ENCODE results near the gene TCTN2.

Gene TCTN2

DNA sequence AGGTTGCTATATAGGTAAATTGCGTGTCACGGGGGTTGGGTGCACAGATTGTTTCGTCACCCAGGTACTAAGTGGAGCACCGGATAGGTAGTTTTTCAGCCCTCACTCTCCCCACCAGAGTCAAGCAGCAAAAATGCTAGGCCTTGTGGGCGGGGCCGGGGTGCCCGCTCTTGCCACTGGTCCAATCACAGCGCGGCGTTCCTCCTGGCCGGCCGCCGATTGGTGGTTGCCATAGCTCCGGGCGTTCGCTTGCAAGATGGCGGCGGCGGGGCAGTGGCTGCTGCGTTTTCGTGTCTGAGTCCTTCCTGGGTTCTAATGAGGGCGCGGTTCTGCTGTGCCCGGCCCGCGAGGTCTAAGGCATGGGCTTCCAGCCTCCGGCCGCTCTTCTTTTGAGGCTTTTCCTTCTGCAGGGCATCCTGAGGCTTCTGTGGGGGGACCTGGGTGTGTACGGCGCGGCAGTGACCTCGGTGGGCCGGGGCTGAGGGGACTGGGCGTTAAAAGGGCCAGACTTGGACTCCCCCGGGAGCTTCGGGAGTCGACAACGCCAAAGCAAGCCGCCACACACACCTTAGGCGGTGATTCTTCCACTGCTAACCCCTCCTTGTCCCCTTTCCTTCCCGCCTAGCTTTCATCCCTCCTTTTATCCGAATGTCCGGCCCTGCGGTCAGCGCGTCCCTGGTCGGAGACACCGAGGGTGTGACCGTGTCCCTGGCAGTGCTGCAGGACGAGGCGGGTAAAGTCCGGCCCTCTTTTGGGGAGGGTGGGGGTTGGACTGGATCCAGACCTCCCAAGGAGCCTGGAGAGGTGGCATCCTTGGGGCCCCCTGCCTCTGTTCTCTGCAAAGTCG, at the start of gene TCTN2:
Gene TCTN2 (plus strand): TSS at position 232 of the 847 bp plus-strand sequence. CDS start 128 bp downstream, at position 360.
- DNase-seq, result peak; percentile 80 to 90 (median 86)

DNA sequence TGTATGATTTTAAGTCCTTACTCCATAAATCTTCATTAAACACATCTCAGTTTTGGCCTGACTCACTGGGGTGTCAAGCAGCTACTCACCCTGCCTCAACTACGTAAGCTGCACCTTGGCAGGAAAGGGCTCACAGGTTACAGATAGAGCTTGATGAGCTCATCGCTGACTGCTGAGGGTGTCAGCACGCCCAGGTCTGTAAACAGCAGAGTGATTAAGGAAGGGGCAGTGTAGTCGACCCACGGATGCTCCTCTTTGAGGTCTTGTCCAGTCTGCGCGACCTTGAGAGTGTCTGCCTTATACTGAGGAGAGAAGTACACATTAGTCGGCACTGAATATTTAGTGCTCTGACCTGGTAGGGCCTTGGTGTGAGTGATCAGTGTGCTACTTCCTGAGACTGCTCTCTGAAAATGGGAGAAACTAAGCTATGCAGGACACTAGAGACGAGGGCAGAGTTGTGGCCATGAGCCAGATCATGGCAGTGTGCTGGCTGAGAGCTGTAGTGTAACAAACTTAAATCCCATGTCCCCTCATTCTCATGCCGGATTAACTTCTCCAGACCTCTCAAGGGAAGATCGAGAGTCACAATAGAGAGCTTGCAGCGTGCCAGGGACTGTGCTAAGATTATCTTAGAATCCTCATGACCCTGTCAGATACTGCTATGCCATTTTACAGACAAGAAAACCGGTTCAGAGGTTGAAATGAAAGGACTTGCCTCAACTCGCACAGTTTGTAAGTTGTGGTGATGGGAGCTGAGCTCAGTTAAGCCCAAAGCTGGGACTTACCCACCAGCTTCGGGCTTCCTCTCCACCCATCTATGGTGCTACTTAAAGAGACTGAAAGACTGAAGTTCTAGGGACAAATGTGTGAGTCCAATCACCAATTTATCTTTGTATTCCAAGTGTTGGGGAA, 49.0 kb upstream of the TCTN2 start:
- no peak for DNase-seq

DNA sequence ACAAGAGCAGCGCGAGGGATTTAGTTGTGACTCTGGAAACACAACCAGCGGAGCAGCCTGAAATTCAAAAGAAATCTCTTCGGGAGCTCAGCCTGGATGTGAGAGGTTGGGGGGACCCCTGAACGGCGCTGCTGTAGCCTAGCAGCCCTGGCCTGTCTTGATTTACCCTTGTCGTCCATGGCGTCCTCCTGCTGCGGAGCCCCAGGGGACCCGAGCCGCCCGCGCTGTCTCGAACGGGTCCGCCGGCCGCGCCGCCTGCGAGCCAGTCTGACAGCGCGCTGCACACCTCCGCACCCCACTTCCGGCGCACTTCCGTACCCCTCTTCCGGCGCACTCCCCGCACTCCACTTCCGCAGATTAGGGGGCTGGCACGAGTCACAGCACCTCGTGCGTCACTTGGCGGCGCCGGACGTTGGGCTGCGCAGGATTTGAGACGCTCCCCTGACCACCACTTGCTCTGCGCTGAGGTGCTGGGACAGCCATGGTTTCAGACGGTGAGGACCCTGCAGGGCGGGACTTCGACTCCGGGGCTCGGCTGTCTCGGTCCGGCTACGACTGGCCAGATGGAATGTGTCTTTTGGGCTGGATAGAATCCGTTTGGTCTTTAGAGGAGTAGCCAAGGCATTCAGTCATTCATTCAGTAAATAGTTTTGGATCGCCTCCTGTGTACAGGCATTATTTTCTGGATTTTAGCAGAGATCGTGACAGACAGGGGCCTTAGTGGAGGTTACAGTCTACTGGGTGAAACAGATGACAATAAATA, 37.4 kb upstream of the TCTN2 start, which contains the start of the genes EIF2B1 and GTF2H3:
Gene EIF2B1 (minus strand): TSS at position 308 of the 763 bp plus-strand sequence. CDS start 129 bp downstream, at position 179.
Gene GTF2H3 (plus strand): TSS at position 451 of the 763 bp plus-strand sequence. CDS start 31 bp downstream, at position 482.
- DNase-seq, result peak; percentile 88 to 95 (median 92)

GRCh38 chr12:123634142-123634561, 36.8 kb upstream of the TCTN2 start:
- no peak for DNase-seq

GRCh38 chr12:123643911-123644310, 27.0 kb upstream of the TCTN2 start:
- no peak for DNase-seq

DNA sequence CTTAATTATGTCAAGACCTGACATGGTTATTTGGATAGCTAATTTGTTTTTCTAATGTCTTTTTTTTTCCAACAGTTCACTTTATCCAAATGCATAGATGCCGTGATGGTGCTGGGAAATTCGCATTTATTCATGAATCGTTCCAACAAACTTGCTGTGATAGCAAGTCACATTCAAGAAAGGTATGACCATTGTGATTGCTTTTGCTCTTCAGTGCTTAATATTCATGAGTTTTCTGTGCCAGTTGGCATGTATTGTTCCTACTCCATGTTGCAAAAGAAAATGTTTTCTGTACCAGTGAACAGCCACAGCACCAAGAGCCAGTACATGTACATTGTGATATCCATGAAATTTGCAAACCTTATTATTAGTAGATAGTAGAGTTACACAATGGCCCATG, 25.5 kb upstream of the TCTN2 start:
- no peak for DNase-seq

- no peak for DNase-seq
These were observed 25.0 kb upstream of the TCTN2 start for GRCh38 chr12:123645878-123646277.

DNA sequence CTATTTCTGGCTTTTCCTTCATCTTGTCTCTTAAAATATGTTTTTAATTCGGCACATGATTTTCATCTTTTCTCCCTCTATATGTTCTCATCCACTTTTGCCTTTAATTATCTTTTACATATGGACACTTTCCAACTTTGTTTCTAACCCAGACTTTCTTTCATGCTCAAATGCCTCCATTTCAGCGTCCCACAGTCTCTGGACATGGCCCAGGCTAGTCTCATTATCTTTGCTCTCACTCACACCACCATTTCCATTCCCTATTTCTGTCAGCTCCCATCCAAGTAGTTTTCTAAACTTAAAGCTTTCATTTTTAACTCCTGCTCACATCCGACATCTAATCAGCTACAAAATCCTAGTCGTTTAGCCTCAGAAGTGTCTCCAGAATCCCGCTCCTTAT, 22.5 kb upstream of the TCTN2 start:
- no peak for DNase-seq

- no peak for DNase-seq
These were observed 16.7 kb upstream of the TCTN2 start for GRCh38 chr12:123654129-123654701.

GRCh38 chr12:123655420-123655819, 15.5 kb upstream of the TCTN2 start:
- DNase-seq, result no peak

GRCh38 chr12:123656392-123656791, 14.5 kb upstream of the TCTN2 start:
- DNase-seq, result no peak

- DNase-seq, result no peak
These were observed 13.7 kb upstream of the TCTN2 start for GRCh38 chr12:123657211-123657610.

GRCh38 chr12:123659996-123660727, 10.8 kb upstream of the TCTN2 start:
- DNase-seq, result no peak

DNA sequence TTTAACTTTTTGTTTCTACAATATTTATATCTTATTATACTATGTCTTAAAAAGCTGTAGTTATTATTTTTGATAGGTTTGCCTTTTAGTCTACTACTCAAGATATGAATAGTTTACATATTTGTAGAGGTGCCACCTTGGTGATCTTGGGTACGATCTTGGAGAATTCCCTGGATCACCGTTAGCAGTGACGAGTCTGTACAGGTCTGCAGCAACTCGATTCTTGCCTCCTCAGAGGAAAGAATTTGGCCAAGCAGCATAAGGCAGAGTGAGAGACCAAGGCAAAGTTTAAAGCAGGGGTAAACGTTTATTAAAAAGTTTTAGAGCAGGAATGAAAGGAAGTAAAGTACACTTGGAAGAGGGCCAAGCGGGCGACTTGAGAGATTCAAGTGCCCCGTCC, 3.1 kb upstream of the TCTN2 start:
- no peak for DNase-seq

- no peak for DNase-seq
These were observed 963 bp downstream of the TCTN2 start for GRCh38 chr12:123671876-123672275.

DNA sequence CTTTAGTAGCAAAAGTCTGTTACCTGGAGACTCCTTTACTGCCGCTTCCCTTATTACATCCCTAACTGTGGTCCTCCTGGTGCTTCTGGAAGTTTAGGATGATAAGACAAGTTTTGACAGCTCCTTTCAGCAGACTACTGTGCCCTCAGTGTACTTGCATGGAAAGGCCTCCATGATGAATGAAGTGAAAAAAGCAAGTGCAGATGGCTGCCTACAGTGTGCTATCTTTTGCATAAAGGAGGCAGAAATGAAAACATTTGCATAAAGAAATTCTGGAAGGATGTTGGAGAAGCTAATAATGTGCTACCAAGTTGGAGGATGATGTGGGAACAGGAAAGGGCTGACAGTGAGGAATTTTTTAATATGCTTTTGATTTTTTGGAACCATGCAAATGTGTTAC, 4.5 kb downstream of the TCTN2 start:
- DNase-seq, result no peak

GRCh38 chr12:123676616-123677320, 5.9 kb downstream of the TCTN2 start:
- DNase-seq, result no peak

- no peak for DNase-seq
These were observed 8.1 kb downstream of the TCTN2 start for GRCh38 chr12:123678981-123679380.

GRCh38 chr12:123681605-123682004, 10.7 kb downstream of the TCTN2 start:
- no peak for DNase-seq

- no peak for DNase-seq
These were observed 13.1 kb downstream of the TCTN2 start for GRCh38 chr12:123683964-123684363.

DNA sequence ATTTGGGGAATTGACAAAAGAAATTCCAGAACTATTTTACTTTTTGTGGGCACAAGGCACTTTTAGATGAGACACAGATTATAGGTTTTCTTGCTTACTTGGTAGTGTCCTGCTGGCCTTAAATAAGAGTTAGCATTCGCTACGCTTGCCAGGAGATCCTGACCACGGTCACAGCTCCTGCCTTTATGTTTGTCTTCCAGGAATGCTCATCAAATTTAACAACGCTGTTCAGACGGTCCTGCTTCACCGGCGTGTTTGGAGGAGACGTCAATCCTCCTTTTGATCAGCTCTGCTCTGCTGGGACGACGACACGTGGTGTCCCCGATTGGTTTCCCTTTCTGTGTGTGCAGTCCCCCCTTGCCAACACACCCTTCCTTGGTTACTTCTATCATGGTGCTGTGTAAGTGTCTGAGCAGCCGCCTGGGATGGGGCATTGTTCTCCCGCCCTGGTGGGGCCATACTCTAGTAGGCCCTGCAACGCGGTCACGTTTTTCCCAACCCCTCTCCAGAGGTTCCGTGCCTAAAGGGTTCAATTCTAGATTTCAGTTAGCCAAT, 15.8 kb downstream of the TCTN2 start:
- DNase-seq, result no peak
